ENCODE results near the gene PADI3.

DNA sequence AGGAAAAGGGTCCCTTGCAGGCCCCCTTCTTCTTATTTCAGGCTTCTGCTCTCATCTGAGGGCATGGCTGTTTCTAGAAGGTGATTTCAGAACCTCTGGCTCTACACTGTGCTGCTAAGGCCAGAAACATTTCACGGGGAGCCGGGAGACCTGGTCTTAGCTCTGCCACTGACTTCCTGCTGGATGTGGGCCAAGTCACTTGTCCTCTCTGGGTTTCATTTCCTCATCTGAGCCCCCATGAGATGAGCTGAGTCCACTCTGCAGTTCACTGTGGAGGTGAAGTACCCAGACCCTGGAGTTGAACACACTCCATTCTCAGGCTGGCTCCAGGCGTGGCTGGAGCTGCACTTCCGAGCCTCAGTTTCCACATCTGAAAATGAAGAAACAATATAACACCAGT, 41.9 kb upstream of the PADI3 start:
- TF ChIP-seq GTF2F1 (IDR thresholded peaks at IDR 0.05; ENCODE audit: low read depth, low read length) (no peak), ZNF24 (IDR thresholded peaks at IDR 0.05) (no peak), TAL1 (IDR thresholded peaks at IDR 0.05) (no peak), CBFB (CRISPR knock-in tag; IDR thresholded peaks at IDR 0.05) (no peak), HSF4 (CRISPR knock-in tag; IDR thresholded peaks at IDR 0.05; ENCODE audit: borderline replicate concordance) (no peak), POLR2A (conservative IDR thresholded peaks at IDR 0.05) (no peak), MEF2D (tag; conservative IDR thresholded peaks at IDR 0.05; ENCODE audit: low read depth) (no peak), GABPB1 (CRISPR knock-in tag; IDR thresholded peaks at IDR 0.05) (no peak), GABPA (tag; conservative IDR thresholded peaks at IDR 0.05; ENCODE audit: low read depth) (no peak), NCOA1 (IDR thresholded peaks at IDR 0.05; ENCODE audit: low read depth) (no peak)
- TF ChIP-seq, protein P1, sequence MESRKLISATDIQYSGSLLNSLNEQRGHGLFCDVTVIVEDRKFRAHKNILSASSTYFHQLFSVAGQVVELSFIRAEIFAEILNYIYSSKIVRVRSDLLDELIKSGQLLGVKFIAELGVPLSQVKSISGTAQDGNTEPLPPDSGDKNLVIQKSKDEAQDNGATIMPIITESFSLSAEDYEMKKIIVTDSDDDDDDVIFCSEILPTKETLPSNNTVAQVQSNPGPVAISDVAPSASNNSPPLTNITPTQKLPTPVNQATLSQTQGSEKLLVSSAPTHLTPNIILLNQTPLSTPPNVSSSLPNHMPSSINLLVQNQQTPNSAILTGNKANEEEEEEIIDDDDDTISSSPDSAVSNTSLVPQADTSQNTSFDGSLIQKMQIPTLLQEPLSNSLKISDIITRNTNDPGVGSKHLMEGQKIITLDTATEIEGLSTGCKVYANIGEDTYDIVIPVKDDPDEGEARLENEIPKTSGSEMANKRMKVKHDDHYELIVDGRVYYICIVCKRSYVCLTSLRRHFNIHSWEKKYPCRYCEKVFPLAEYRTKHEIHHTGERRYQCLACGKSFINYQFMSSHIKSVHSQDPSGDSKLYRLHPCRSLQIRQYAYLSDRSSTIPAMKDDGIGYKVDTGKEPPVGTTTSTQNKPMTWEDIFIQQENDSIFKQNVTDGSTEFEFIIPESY (CRISPR knock-in tag; IDR thresholded peaks at IDR 0.05) = no peak
- TF ChIP-seq, protein P2, sequence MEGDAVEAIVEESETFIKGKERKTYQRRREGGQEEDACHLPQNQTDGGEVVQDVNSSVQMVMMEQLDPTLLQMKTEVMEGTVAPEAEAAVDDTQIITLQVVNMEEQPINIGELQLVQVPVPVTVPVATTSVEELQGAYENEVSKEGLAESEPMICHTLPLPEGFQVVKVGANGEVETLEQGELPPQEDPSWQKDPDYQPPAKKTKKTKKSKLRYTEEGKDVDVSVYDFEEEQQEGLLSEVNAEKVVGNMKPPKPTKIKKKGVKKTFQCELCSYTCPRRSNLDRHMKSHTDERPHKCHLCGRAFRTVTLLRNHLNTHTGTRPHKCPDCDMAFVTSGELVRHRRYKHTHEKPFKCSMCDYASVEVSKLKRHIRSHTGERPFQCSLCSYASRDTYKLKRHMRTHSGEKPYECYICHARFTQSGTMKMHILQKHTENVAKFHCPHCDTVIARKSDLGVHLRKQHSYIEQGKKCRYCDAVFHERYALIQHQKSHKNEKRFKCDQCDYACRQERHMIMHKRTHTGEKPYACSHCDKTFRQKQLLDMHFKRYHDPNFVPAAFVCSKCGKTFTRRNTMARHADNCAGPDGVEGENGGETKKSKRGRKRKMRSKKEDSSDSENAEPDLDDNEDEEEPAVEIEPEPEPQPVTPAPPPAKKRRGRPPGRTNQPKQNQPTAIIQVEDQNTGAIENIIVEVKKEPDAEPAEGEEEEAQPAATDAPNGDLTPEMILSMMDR (IDR thresholded peaks at IDR 0.05 in 2 of 3, conservative IDR thresholded peaks at IDR 0.05 in 1 of 3; ENCODE audit: insufficient read depth in 2 of 3, low read depth in 1 of 3, low read length in 3 of 3) = no peak
